ENCODE measurements around the gene BABAM2. TPM values are rescaled to one million over a fixed set of nuclear protein-coding genes. Genes with fewer than 3 reads are reported as not detected.

BABAM2 gene
- total and polyA plus RNA-seq, 4 donors: 28.1 to 40.4 (median 37.0) TPM

- H3K4me3 ChIP-seq (ENCODE audit: low read depth, low read length): no peak overlapping the region
- H3K27me3 ChIP-seq (ENCODE audit: control insufficient read depth, insufficient read depth, low read length): no peaks in the 10 kb centered on the region
- H3K36me3 ChIP-seq (ENCODE audit: control insufficient read depth, insufficient read depth, low read length): no peaks in the 10 kb centered on the region
- H3K27ac ChIP-seq (ENCODE audit: low read depth, low read length): no peak overlapping the region
- no peaks in the 10 kb centered on the region for H3K9me3 ChIP-seq (ENCODE audit: control insufficient read depth, insufficient read depth, low read length)
- WGBS (ENCODE audit: insufficient coverage): 95% methylated on average over 4 of the region's 7 CpGs
- DNase-seq (ENCODE audit: low read depth in 4 of 6, low spot score in 6 of 6): no peak
- H3K4me1 ChIP-seq (ENCODE audit: control insufficient read depth, insufficient read depth, low read length): no peaks in the 10 kb centered on the region
These were observed 421.2 kb downstream of the BABAM2 start for GRCh38 chr2:28311660-28312249.

- H3K4me1 ChIP-seq (ENCODE audit: control insufficient read depth, insufficient read depth, low read length): no peaks in the 10 kb centered on the region
- no peaks in the 10 kb centered on the region for H3K9me3 ChIP-seq (ENCODE audit: control insufficient read depth, insufficient read depth, low read length)
- H3K27me3 ChIP-seq (ENCODE audit: control insufficient read depth, insufficient read depth, low read length): no peaks in the 10 kb centered on the region
- WGBS (ENCODE audit: insufficient coverage): 87% methylated on average over 2 of the region's 6 CpGs
- H3K4me3 ChIP-seq (ENCODE audit: low read depth, low read length): no peak overlapping the region
- H3K27ac ChIP-seq (ENCODE audit: low read depth, low read length): no peak overlapping the region
- no peak for DNase-seq (ENCODE audit: low read depth in 4 of 6, low spot score in 6 of 6)
- no peaks in the 10 kb centered on the region for H3K36me3 ChIP-seq (ENCODE audit: control insufficient read depth, insufficient read depth, low read length)
These were observed 422.0 kb downstream of the BABAM2 start for GRCh38 chr2:28312307-28313219.

GRCh38 chr2:28313220-28313784, 422.8 kb downstream of the BABAM2 start:
- no peak for DNase-seq (ENCODE audit: low read depth in 4 of 6, low spot score in 6 of 6)
- H3K4me1 ChIP-seq (ENCODE audit: control insufficient read depth, insufficient read depth, low read length): no peaks in the 10 kb centered on the region
- H3K9me3 ChIP-seq (ENCODE audit: control insufficient read depth, insufficient read depth, low read length): no peaks in the 10 kb centered on the region
- WGBS (ENCODE audit: insufficient coverage): 91% methylated on average over 2 of the region's 6 CpGs
- no peaks in the 10 kb centered on the region for H3K27me3 ChIP-seq (ENCODE audit: control insufficient read depth, insufficient read depth, low read length)
- no peak overlapping the region for H3K4me3 ChIP-seq (ENCODE audit: low read depth, low read length)
- no peaks in the 10 kb centered on the region for H3K36me3 ChIP-seq (ENCODE audit: control insufficient read depth, insufficient read depth, low read length)
- no peak overlapping the region for H3K27ac ChIP-seq (ENCODE audit: low read depth, low read length)

- H3K4me3 ChIP-seq (ENCODE audit: low read depth, low read length): no peak overlapping the region
- H3K27me3 ChIP-seq (ENCODE audit: control insufficient read depth, insufficient read depth, low read length): no peaks in the 10 kb centered on the region
- no peaks in the 10 kb centered on the region for H3K36me3 ChIP-seq (ENCODE audit: control insufficient read depth, insufficient read depth, low read length)
- H3K27ac ChIP-seq (ENCODE audit: low read depth, low read length): no peak overlapping the region
- no peaks in the 10 kb centered on the region for H3K4me1 ChIP-seq (ENCODE audit: control insufficient read depth, insufficient read depth, low read length)
- no peak for DNase-seq (ENCODE audit: low read depth in 4 of 6, low spot score in 6 of 6)
- no peaks in the 10 kb centered on the region for H3K9me3 ChIP-seq (ENCODE audit: control insufficient read depth, insufficient read depth, low read length)
These were observed 424.4 kb downstream of the BABAM2 start for GRCh38 chr2:28314968-28315367.

GRCh38 chr2:28316546-28317335, 426.2 kb downstream of the BABAM2 start:
- WGBS (ENCODE audit: insufficient coverage): 93% methylated on average over 13 of the region's 14 CpGs
- Histone ChIP-seq H3K4me1 (ENCODE audit: control insufficient read depth, insufficient read depth, low read length) (no peaks in the 10 kb centered on the region), H3K27me3 (ENCODE audit: control insufficient read depth, insufficient read depth, low read length) (no peaks in the 10 kb centered on the region), H3K4me3 (ENCODE audit: low read depth, low read length) (no peak overlapping the region), H3K36me3 (ENCODE audit: control insufficient read depth, insufficient read depth, low read length) (no peaks in the 10 kb centered on the region), H3K27ac (ENCODE audit: low read depth, low read length) (no peak overlapping the region), H3K9me3 (ENCODE audit: control insufficient read depth, insufficient read depth, low read length) (no peaks in the 10 kb centered on the region)
- DNase-seq (ENCODE audit: low read depth in 4 of 6, low spot score in 6 of 6): no peak

GRCh38 chr2:28317390-28317789, 426.9 kb downstream of the BABAM2 start:
- 100% methylated on average over 2 of the region's 2 CpGs for WGBS (ENCODE audit: insufficient coverage)
- no peak for DNase-seq (ENCODE audit: low read depth in 4 of 6, low spot score in 6 of 6)
- Histone ChIP-seq H3K4me1 (ENCODE audit: control insufficient read depth, insufficient read depth, low read length) (no peaks in the 10 kb centered on the region), H3K27me3 (ENCODE audit: control insufficient read depth, insufficient read depth, low read length) (no peaks in the 10 kb centered on the region), H3K4me3 (ENCODE audit: low read depth, low read length) (no peak overlapping the region), H3K9me3 (ENCODE audit: control insufficient read depth, insufficient read depth, low read length) (no peaks in the 10 kb centered on the region), H3K36me3 (ENCODE audit: control insufficient read depth, insufficient read depth, low read length) (no peaks in the 10 kb centered on the region), H3K27ac (ENCODE audit: low read depth, low read length) (no peak overlapping the region)

- Histone ChIP-seq H3K4me3 (ENCODE audit: low read depth, low read length) (no peak overlapping the region), H3K4me1 (ENCODE audit: control insufficient read depth, insufficient read depth, low read length) (no peaks in the 10 kb centered on the region), H3K27ac (ENCODE audit: low read depth, low read length) (no peak overlapping the region), H3K27me3 (ENCODE audit: control insufficient read depth, insufficient read depth, low read length) (no peaks in the 10 kb centered on the region), H3K9me3 (ENCODE audit: control insufficient read depth, insufficient read depth, low read length) (no peaks in the 10 kb centered on the region), H3K36me3 (ENCODE audit: control insufficient read depth, insufficient read depth, low read length) (no peaks in the 10 kb centered on the region)
- WGBS (ENCODE audit: insufficient coverage): 96% methylated on average over 4 of the region's 5 CpGs
- DNase-seq (ENCODE audit: low read depth in 4 of 6, low spot score in 6 of 6): no peak
These were observed 427.5 kb downstream of the BABAM2 start for GRCh38 chr2:28318023-28318422.

- Histone ChIP-seq H3K36me3 (ENCODE audit: control insufficient read depth, insufficient read depth, low read length) (no peaks in the 10 kb centered on the region), H3K4me3 (ENCODE audit: low read depth, low read length) (no peak overlapping the region), H3K27ac (ENCODE audit: low read depth, low read length) (no peak overlapping the region), H3K9me3 (ENCODE audit: control insufficient read depth, insufficient read depth, low read length) (no peaks in the 10 kb centered on the region), H3K27me3 (ENCODE audit: control insufficient read depth, insufficient read depth, low read length) (no peaks in the 10 kb centered on the region), H3K4me1 (ENCODE audit: control insufficient read depth, insufficient read depth, low read length) (no peaks in the 10 kb centered on the region)
- DNase-seq (ENCODE audit: low read depth in 4 of 6, low spot score in 6 of 6): no peak
- 62% methylated on average over 4 of the region's 6 CpGs for WGBS (ENCODE audit: insufficient coverage)
These were observed 428.1 kb downstream of the BABAM2 start for GRCh38 chr2:28318462-28319117.
